Neuron (in vitro differentiated cells): ENCODE results near the gene PLA2R1.

Source experiments
- H2AFZ ChIP-seq: one replicate; pipeline ENCODE4 v1.6.1; 2013; ENCODE audit warnings: low read depth, mild to moderate bottlenecking, inconsistent platforms, low read length, moderate library complexity
- H3K27me3 ChIP-seq: one replicate; pipeline ENCODE4 v1.6.1; 2013; ENCODE audit warnings: low read length; ENCODE audit not compliant: insufficient read depth
- H3K36me3 ChIP-seq: one replicate; pipeline ENCODE4 v1.6.1; 2013; ENCODE audit warnings: low read length; ENCODE audit not compliant: insufficient read depth
- H3K4me1 ChIP-seq: one replicate; pipeline ENCODE4 v1.6.1; 2013; ENCODE audit warnings: low read length; ENCODE audit not compliant: insufficient read depth
- H3K4me3 ChIP-seq: 2 replicates; pipeline ENCODE4 v1.5.1; 2013; ENCODE audit warnings: mild to moderate bottlenecking, low read length, moderate library complexity
- H3K9me3 ChIP-seq: one replicate; pipeline ENCODE4 v1.6.1; 2013; ENCODE audit warnings: low read length

Gene PLA2R1

DNA sequence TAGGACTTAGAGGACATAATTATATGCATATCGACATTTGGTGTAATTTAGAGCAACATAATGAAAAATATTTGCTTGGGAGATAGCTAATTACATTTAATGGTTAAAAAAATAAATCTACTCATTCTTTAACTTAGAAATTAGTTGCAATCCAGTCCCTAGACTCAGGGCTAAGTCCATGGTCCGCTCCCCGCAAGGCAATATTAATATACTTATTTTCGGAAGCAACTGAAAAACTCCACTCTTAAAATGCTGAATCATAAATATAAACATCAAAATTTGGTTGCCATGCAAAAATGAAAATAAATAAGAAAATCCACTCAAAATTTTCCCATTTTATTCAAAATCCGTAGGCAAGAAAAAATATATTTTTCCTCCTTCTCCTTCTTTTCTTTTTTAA is 164.7 kb downstream of the PLA2R1 start:
- no peak overlapping the region for H3K4me3 ChIP-seq
- H3K9me3 ChIP-seq = no peaks in the 10 kb centered on the region
- H2AFZ ChIP-seq = no peak overlapping the region
- H3K4me1 ChIP-seq = peaks cover 19% of the 10 kb centered on the region
- no peaks in the 10 kb centered on the region for H3K27me3 ChIP-seq
- H3K36me3 ChIP-seq = no peaks in the 10 kb centered on the region

DNA sequence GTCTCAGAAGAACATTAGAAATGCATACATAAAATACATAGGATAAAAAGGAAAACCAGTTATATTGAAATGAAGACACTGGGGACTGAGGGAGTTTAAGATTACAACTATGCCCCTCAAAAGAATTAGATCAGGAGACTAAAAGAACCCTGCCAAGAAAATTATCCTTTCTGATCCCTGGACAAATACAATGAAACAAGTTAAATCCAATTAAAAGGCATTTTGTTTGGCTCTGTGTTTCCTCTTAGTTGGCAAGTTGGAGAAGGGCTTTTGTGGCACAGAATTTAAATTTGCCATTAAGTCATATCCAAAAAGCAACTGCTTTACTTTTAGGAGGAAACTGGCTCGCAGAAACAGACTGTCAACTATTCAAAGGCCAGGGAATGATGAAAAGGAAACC is 165.3 kb downstream of the PLA2R1 start:
- peaks cover 19% of the 10 kb centered on the region for H3K4me1 ChIP-seq
- no peaks in the 10 kb centered on the region for H3K9me3 ChIP-seq
- no peak overlapping the region for H2AFZ ChIP-seq
- H3K36me3 ChIP-seq = no peaks in the 10 kb centered on the region
- no peak overlapping the region for H3K4me3 ChIP-seq
- H3K27me3 ChIP-seq = no peaks in the 10 kb centered on the region

- Histone ChIP-seq H3K27me3 (no peaks in the 10 kb centered on the region), H3K9me3 (no peaks in the 10 kb centered on the region), H2AFZ (no peak overlapping the region), H3K4me1 (peaks cover 19% of the 10 kb centered on the region), H3K4me3 (no peak overlapping the region), H3K36me3 (no peaks in the 10 kb centered on the region)
These were observed 167.0 kb downstream of the PLA2R1 start for GRCh38 chr2:159895258-159896065.

DNA sequence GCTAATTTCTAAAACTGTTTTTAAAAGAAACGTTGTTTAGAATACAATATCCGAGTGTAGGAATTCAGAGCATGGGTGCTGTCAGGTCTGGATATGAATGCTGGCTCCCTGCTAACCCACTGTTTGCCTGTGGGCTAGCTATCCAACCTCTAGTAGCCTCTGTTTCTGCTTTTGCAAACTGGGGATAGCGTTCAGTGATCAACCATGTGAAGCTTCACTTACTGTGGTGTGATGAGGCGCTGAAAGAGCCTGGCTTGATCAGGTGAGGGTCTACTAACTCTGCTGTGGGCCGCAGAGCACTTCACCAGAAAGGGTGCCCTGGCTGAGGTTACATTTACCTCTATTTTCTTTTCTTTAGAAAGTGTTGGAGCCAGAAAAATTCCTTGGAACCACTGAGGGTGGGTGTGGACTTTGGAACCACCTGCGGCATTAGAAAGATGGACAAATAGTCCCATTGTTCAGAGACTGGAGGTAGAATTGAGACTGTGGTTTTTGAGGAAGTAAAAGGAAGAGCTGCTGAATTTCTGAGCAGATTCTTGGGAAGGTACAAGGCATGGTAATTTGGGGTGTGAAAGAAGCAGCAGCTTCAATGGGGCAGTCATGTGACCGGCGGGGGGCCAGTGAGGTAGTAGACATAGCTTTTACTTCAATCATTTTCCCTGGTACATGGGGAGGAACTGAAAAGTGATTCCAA is 168.1 kb downstream of the PLA2R1 start:
- no peak overlapping the region for H3K4me3 ChIP-seq
- no peaks in the 10 kb centered on the region for H3K36me3 ChIP-seq
- no peaks in the 10 kb centered on the region for H3K27me3 ChIP-seq
- no peaks in the 10 kb centered on the region for H3K9me3 ChIP-seq
- H3K4me1 ChIP-seq = peaks cover 19% of the 10 kb centered on the region
- no peak overlapping the region for H2AFZ ChIP-seq

DNA sequence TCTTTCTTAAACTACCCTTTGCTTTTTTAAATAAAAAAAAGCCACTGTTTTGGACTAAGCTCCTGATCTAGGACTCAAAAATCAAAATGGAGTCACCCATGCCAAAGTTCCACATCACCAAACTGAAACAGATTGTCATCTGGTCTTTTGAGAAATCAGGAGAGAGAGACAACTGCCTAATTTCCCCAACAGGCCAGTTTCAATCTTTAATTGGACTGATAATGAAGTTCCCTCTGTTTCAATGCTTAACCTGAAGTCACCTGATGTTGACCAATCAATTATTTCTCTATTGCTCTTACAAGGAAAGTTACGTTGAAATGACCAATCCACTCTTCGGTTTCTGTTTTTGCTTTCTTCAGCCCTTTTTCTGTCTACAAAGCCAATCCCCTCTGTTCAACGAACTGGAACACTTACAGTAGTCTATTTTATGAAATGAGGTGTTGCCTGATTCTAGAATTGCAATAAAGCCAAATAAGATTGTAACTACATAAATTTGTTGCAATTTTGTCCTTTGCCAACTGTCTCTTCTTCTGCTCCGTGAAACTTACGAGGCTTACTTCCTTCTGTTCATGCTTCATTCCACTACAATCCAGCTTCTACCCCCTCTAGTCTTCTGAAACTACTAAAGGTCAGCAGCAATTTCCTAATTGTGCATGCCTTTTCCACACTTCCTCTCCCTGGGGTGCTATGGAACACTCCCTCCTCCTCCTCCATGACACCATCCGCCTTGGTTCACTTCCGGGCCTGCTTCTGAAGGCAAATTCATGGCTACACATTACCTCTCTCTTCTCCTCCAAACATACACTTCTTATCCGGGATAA is 169.2 kb downstream of the PLA2R1 start:
- H3K9me3 ChIP-seq = no peaks in the 10 kb centered on the region
- peaks cover 19% of the 10 kb centered on the region for H3K4me1 ChIP-seq
- no peaks in the 10 kb centered on the region for H3K36me3 ChIP-seq
- H3K4me3 ChIP-seq = no peak overlapping the region
- H2AFZ ChIP-seq = no peak overlapping the region
- H3K27me3 ChIP-seq = no peaks in the 10 kb centered on the region

- Histone ChIP-seq H3K36me3 (no peaks in the 10 kb centered on the region), H3K27me3 (no peaks in the 10 kb centered on the region), H2AFZ (no peak overlapping the region), H3K9me3 (no peaks in the 10 kb centered on the region), H3K4me3 (no peak overlapping the region), H3K4me1 (peaks cover 17% of the 10 kb centered on the region)
These were observed 170.3 kb downstream of the PLA2R1 start for GRCh38 chr2:159891917-159892730.

DNA sequence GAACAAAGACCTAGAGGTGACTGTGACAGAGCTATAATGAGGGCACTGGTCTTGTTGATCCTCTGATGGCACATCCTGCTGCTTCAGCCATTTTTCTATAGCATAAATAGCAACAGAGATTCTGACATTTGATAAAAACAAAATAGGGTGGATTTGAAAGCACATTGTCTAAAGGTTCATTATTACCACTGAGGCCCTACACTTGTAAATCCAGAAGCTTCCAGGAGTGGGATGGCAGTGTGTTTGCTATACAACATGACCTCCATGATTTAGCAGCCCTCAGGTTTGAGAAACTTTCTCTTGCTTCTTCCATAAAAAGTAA is 171.2 kb downstream of the PLA2R1 start:
- Histone ChIP-seq H3K36me3 (no peaks in the 10 kb centered on the region), H3K4me1 (peaks cover 10% of the 10 kb centered on the region), H3K27me3 (peaks cover 3% of the 10 kb centered on the region), H3K4me3 (no peak overlapping the region), H3K9me3 (no peaks in the 10 kb centered on the region), H2AFZ (no peak overlapping the region)

DNA sequence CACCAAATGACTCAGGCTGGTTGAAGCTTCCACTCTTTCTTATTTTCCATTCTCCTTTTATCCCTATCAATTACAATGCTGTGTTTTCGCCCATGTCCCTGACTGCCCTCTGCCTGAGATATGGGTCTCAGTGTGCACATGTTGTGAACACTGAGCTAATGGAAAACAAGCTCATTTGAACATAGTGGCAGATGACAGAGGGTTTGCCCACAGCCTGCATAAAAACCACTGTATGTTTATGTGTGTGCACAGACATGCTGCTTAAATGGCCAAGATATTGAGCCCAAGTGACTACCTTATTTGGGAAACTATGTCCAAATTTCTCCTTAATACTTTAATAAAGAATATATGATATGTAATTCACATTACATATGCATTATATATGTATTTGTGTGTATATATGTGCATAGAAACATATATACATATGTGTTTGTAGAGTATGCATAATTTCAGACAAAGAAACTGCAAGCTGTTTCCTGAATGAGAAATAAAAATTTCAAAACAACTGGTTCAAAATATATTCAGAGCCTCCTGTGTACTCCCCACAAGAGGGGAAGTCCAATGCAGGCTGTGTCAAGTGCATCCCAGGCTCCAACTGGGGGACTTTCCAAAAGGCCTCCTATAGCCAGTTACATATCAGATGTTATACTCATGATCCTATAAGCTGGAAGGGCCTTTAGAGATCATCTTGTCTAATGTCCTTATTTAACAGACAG is 171.7 kb downstream of the PLA2R1 start:
- H3K27me3 ChIP-seq = peaks cover 4% of the 10 kb centered on the region
- H2AFZ ChIP-seq = no peak overlapping the region
- no peaks in the 10 kb centered on the region for H3K36me3 ChIP-seq
- H3K4me3 ChIP-seq = no peak overlapping the region
- peaks cover 8% of the 10 kb centered on the region for H3K4me1 ChIP-seq
- H3K9me3 ChIP-seq = no peaks in the 10 kb centered on the region

DNA sequence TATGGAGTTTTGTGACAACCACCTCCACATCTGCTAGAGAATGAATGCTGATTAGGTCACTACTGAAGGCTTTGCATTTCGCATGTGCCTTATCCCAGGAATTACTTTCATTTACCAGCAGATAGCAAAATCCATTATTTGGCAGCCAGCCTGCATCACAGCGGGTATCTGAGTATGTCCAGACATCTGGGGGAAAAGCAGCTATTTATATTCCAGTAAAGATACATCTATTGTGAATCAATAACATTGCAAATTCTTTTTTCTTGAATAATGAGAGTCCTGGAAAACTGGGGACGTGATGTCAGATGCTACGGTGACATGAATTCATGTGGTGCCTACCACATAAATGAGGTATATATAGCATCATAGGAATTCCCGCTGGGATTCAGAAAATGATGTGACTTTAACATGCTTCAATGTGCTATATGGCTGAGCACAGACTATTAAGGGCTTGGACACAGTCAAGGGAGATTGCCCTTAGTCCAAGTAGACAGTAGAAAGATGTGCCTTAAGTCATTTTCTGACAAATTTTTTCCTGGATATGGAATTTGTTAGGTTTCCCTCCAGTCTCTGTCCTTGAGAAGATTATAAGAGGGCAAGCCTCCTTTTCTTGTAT is 180.2 kb downstream of the PLA2R1 start:
- no peaks in the 10 kb centered on the region for H3K36me3 ChIP-seq
- no peak overlapping the region for H2AFZ ChIP-seq
- H3K9me3 ChIP-seq = no peaks in the 10 kb centered on the region
- H3K4me1 ChIP-seq = no peaks in the 10 kb centered on the region
- H3K4me3 ChIP-seq = no peak overlapping the region
- H3K27me3 ChIP-seq = peaks cover 4% of the 10 kb centered on the region
